ENCODE measurements around the gene ARHGEF33. TPM values are rescaled to one million over a fixed set of nuclear protein-coding genes. Genes with fewer than 3 reads are reported as not detected.

The ARHGEF33 gene
- total and polyA plus RNA-seq, 2 of the 13 experiments (the other 11 are each of a cell fraction or from before 2014, with no cell fraction given): 0.04 TPM; not detected in 1

DNA sequence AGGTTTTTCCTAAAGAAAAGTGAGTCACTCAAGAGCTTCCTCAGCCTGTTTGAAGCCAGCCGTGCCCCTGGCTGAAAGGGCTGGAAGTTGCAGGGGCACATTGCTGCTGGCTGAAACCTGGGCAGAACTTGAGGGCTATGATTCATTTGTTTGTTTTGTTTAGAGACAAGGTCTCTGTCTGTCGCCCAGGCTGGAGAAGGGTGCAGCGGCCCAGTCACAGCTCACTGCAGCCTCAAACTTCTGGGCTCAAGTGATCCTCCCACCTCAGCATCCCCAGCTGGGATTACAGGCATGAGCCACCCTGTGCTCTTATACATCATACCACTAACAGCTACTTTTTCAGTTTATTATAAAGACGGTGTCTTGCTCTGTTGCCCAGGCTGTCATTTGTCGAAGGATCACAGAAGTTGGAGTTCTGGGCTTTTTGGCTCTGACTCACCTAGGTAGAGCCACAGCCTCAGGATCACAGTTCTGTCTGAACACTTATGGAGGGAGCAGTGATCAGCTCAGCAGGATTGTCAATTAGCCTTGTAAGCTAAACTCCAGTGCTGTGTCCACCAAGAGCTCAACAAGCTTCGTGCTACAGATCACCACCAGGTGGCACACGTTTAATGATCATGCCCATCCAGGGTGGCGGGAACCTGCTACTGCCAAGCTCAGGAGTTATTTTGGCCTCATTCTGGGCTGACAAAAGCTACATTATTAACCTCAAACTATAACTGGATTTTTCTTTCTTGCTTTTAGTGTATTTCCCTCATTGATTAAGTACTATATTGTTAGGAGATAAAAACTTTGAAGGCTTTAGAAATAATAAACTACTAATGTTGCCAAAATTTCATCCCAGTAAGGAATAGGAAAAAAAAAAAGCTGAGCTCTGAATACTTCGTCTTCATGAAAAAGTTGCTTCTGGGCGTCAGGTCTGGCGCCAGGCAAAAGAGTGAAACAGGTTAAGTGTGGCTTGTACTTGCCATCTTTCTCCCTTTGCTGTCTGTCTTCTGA, 57.9 kb downstream of the ARHGEF33 start (continued):
- TF ChIP-seq YEATS2 (CRISPR knock-in tag; IDR thresholded peaks at IDR 0.05; ENCODE audit: borderline replicate concordance): no peak
- no peak for TF ChIP-seq TCF7L2 (IDR thresholded peaks at IDR 0.05; ENCODE audit: low read depth, low read length)
- TF ChIP-seq, protein P1, sequence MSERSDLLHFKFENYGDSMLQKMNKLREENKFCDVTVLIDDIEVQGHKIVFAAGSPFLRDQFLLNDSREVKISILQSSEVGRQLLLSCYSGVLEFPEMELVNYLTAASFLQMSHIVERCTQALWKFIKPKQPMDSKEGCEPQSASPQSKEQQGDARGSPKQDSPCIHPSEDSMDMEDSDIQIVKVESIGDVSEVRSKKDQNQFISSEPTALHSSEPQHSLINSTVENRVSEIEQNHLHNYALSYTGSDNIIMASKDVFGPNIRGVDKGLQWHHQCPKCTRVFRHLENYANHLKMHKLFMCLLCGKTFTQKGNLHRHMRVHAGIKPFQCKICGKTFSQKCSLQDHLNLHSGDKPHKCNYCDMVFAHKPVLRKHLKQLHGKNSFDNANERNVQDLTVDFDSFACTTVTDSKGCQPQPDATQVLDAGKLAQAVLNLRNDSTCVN (CRISPR knock-in tag; IDR thresholded peaks at IDR 0.05; ENCODE audit: borderline replicate concordance): 0 out of 2 replicates have a peak, but pooled peaks have one; percentile 24
- no peak for TF ChIP-seq SETDB1 (CRISPR knock-in tag; IDR thresholded peaks at IDR 0.05; ENCODE audit: borderline replicate concordance)
- no peak for TF ChIP-seq ATF7 (IDR thresholded peaks at IDR 0.05)
- no peak for TF ChIP-seq ATF7 (CRISPR knock-in tag; IDR thresholded peaks at IDR 0.05)
- TF ChIP-seq, protein P2, sequence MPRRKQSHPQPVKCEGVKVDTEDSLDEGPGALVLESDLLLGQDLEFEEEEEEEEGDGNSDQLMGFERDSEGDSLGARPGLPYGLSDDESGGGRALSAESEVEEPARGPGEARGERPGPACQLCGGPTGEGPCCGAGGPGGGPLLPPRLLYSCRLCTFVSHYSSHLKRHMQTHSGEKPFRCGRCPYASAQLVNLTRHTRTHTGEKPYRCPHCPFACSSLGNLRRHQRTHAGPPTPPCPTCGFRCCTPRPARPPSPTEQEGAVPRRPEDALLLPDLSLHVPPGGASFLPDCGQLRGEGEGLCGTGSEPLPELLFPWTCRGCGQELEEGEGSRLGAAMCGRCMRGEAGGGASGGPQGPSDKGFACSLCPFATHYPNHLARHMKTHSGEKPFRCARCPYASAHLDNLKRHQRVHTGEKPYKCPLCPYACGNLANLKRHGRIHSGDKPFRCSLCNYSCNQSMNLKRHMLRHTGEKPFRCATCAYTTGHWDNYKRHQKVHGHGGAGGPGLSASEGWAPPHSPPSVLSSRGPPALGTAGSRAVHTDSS (CRISPR knock-in tag; conservative IDR thresholded peaks at IDR 0.05): no peak
- no peak; the same call in 1 of the 2 replicates for TF ChIP-seq HMG20B (CRISPR knock-in tag; conservative IDR thresholded peaks at IDR 0.05)
- TF ChIP-seq, protein P3, sequence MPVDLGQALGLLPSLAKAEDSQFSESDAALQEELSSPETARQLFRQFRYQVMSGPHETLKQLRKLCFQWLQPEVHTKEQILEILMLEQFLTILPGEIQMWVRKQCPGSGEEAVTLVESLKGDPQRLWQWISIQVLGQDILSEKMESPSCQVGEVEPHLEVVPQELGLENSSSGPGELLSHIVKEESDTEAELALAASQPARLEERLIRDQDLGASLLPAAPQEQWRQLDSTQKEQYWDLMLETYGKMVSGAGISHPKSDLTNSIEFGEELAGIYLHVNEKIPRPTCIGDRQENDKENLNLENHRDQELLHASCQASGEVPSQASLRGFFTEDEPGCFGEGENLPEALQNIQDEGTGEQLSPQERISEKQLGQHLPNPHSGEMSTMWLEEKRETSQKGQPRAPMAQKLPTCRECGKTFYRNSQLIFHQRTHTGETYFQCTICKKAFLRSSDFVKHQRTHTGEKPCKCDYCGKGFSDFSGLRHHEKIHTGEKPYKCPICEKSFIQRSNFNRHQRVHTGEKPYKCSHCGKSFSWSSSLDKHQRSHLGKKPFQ (CRISPR knock-in tag; IDR thresholded peaks at IDR 0.05; ENCODE audit: insufficient replicate concordance): no peak
- TF ChIP-seq ELF3 (CRISPR knock-in tag; IDR thresholded peaks at IDR 0.05): peak; percentile 38
- no peak for TF ChIP-seq ZNF205 (CRISPR knock-in tag; IDR thresholded peaks at IDR 0.05)
- no peak for TF ChIP-seq ZSCAN30 (CRISPR knock-in tag; IDR thresholded peaks at IDR 0.05)
- no peak for TF ChIP-seq ZNF672 (CRISPR knock-in tag; IDR thresholded peaks at IDR 0.05)
- TF ChIP-seq ZNF7 (CRISPR knock-in tag; IDR thresholded peaks at IDR 0.05): no peak
- no peak for TF ChIP-seq GLI4 (CRISPR knock-in tag; IDR thresholded peaks at IDR 0.05; ENCODE audit: borderline replicate concordance)
- no peak for TF ChIP-seq ZNF468 (CRISPR knock-in tag; IDR thresholded peaks at IDR 0.05)
- no peak for TF ChIP-seq KLF11 (CRISPR knock-in tag; IDR thresholded peaks at IDR 0.05)
- no peak for TF ChIP-seq RBM22 (optimal IDR thresholded peaks at IDR 0.05; ENCODE audit: low read length)
- no peak for TF ChIP-seq RARG (CRISPR knock-in tag; IDR thresholded peaks at IDR 0.05; ENCODE audit: low read depth)
- TF ChIP-seq KDM6A (CRISPR knock-in tag; IDR thresholded peaks at IDR 0.05; ENCODE audit: low read depth): no peak
- TF ChIP-seq ZSCAN21 (CRISPR knock-in tag; IDR thresholded peaks at IDR 0.05; ENCODE audit: borderline replicate concordance): no peak
- TF ChIP-seq FIP1L1 (IDR thresholded peaks at IDR 0.05; ENCODE audit: borderline replicate concordance, insufficient read depth, low read depth, low read length): no peak
- no peak for TF ChIP-seq ZNF333 (CRISPR knock-in tag; IDR thresholded peaks at IDR 0.05; ENCODE audit: borderline replicate concordance)
- TF ChIP-seq ETV5 (CRISPR knock-in tag; IDR thresholded peaks at IDR 0.05; ENCODE audit: borderline replicate concordance): no peak
- TF ChIP-seq MED8 (CRISPR knock-in tag; IDR thresholded peaks at IDR 0.05; ENCODE audit: insufficient replicate concordance): no peak
- TF ChIP-seq RXRA (CRISPR knock-in tag; IDR thresholded peaks at IDR 0.05): no peak; the same call in 1 of the 2 replicates
- TF ChIP-seq ZNF747 (CRISPR knock-in tag; IDR thresholded peaks at IDR 0.05; ENCODE audit: borderline replicate concordance): no peak
